ENCODE results near the gene PGA4.
A peak's percentile ranks its signal among the peaks of the same experiment; 100 is the strongest.
"Not testable (repeated sequence)": the region's sequence is repeated elsewhere in the genome, so short reads cannot be mapped to it uniquely, and the experiment has no call there.

PGA4 gene

GRCh38 chr11:61250796-61251765, 28.9 kb downstream of the PGA4 start:
- not testable (repeated sequence) for DNase-seq (ENCODE audit: low spot score)

- not testable (repeated sequence) for DNase-seq (ENCODE audit: low spot score)
These were observed 30.2 kb downstream of the PGA4 start for GRCh38 chr11:61252332-61252731.

- DNase-seq (ENCODE audit: low spot score) = peak; percentile 58
These were observed 32.4 kb downstream of the PGA4 start for GRCh38 chr11:61254403-61255025.

- no peak for DNase-seq (ENCODE audit: low spot score)
These were observed 34.7 kb downstream of the PGA4 start for GRCh38 chr11:61256710-61257482.

GRCh38 chr11:61258546-61258945, 36.4 kb downstream of the PGA4 start:
- DNase-seq (ENCODE audit: low spot score) = no peak

GRCh38 chr11:61259363-61259762, 37.2 kb downstream of the PGA4 start:
- no peak for DNase-seq (ENCODE audit: low spot score)

GRCh38 chr11:61264371-61264770, 42.2 kb downstream of the PGA4 start:
- DNase-seq (ENCODE audit: low spot score) = no peak

GRCh38 chr11:61264795-61265194, 42.6 kb downstream of the PGA4 start:
- DNase-seq (ENCODE audit: low spot score) = no peak

- no peak for DNase-seq (ENCODE audit: low spot score)
These were observed 43.2 kb downstream of the PGA4 start for GRCh38 chr11:61265357-61265756.

- no peak for DNase-seq (ENCODE audit: low spot score)
These were observed 44.5 kb downstream of the PGA4 start for GRCh38 chr11:61266602-61267001.

GRCh38 chr11:61267437-61267841, 45.3 kb downstream of the PGA4 start:
- no peak for DNase-seq (ENCODE audit: low spot score)

GRCh38 chr11:61268588-61269250, 46.6 kb downstream of the PGA4 start:
- no peak for DNase-seq (ENCODE audit: low spot score)

GRCh38 chr11:61270354-61271076, 48.4 kb downstream of the PGA4 start:
- DNase-seq (ENCODE audit: low spot score) = peak; percentile 24

GRCh38 chr11:61272731-61273130, 50.6 kb downstream of the PGA4 start:
- no peak for DNase-seq (ENCODE audit: low spot score)

- DNase-seq (ENCODE audit: low spot score) = no peak
These were observed 51.3 kb downstream of the PGA4 start for GRCh38 chr11:61273178-61274078.

GRCh38 chr11:61274084-61274483, 51.9 kb downstream of the PGA4 start:
- DNase-seq (ENCODE audit: low spot score) = no peak

GRCh38 chr11:61275191-61275590, 53.0 kb downstream of the PGA4 start:
- DNase-seq (ENCODE audit: low spot score) = no peak

GRCh38 chr11:61277186-61278000, 55.2 kb downstream of the PGA4 start:
- DNase-seq (ENCODE audit: low spot score) = no peak

- no peak for DNase-seq (ENCODE audit: low spot score)
These were observed 55.9 kb downstream of the PGA4 start for GRCh38 chr11:61278001-61278470.

Measured in RKO (cell line).